Measurements from ENCODE around the gene SAMD11.

The SAMD11 gene

DNA sequence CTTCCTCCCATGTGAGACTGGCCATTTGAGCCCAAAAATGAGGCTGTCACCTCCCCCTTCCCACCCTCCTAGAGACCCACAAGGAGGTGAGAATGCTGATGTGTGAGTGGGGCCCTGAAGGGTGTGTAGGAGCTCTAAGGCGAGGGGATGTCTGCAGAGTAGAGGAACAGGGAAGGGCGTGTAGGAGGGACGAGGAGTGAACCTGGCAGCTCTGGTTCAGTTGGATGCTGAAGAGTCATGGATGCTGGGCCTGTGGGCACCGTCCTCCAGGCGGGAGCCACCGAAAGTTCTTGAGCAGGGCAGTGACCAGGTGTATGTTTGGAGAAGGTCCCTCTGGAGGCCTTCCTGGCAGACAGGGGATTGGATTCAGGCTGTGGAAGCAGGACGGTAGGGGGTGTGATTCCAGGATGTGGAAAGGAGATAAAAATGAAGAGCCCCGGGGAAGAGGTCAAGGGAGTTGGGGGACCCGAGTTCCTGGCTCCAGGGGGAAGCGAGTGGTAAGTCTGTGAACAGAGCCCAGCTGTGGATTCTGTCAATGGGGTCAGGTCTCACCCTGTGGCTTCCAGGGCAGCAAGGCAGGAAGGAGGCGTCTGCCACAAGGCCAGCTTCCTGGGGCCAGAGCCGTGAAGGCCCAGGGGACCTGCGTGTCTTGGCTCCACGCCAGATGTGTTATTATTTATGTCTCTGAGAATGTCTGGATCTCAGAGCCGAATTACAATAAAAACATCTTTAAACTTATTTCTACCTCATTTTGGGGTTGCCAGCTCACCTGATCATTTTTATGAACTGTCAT lies 7.9 kb downstream of the SAMD11 start:
- TF ChIP-seq, protein P1, sequence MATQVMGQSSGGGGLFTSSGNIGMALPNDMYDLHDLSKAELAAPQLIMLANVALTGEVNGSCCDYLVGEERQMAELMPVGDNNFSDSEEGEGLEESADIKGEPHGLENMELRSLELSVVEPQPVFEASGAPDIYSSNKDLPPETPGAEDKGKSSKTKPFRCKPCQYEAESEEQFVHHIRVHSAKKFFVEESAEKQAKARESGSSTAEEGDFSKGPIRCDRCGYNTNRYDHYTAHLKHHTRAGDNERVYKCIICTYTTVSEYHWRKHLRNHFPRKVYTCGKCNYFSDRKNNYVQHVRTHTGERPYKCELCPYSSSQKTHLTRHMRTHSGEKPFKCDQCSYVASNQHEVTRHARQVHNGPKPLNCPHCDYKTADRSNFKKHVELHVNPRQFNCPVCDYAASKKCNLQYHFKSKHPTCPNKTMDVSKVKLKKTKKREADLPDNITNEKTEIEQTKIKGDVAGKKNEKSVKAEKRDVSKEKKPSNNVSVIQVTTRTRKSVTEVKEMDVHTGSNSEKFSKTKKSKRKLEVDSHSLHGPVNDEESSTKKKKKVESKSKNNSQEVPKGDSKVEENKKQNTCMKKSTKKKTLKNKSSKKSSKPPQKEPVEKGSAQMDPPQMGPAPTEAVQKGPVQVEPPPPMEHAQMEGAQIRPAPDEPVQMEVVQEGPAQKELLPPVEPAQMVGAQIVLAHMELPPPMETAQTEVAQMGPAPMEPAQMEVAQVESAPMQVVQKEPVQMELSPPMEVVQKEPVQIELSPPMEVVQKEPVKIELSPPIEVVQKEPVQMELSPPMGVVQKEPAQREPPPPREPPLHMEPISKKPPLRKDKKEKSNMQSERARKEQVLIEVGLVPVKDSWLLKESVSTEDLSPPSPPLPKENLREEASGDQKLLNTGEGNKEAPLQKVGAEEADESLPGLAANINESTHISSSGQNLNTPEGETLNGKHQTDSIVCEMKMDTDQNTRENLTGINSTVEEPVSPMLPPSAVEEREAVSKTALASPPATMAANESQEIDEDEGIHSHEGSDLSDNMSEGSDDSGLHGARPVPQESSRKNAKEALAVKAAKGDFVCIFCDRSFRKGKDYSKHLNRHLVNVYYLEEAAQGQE (IDR thresholded peaks at IDR 0.05; ENCODE audit: insufficient replicate concordance, low read depth): no peak
- TF ChIP-seq SPI1 (IDR thresholded peaks at IDR 0.05; ENCODE audit: borderline replicate concordance, low read depth) (no peak), GABPA (IDR thresholded peaks at IDR 0.05; ENCODE audit: low read depth) (no peak), POLR2AphosphoS5 (IDR thresholded peaks at IDR 0.05; ENCODE audit: low read depth) (no peak)
- TF ChIP-seq, protein P2, sequence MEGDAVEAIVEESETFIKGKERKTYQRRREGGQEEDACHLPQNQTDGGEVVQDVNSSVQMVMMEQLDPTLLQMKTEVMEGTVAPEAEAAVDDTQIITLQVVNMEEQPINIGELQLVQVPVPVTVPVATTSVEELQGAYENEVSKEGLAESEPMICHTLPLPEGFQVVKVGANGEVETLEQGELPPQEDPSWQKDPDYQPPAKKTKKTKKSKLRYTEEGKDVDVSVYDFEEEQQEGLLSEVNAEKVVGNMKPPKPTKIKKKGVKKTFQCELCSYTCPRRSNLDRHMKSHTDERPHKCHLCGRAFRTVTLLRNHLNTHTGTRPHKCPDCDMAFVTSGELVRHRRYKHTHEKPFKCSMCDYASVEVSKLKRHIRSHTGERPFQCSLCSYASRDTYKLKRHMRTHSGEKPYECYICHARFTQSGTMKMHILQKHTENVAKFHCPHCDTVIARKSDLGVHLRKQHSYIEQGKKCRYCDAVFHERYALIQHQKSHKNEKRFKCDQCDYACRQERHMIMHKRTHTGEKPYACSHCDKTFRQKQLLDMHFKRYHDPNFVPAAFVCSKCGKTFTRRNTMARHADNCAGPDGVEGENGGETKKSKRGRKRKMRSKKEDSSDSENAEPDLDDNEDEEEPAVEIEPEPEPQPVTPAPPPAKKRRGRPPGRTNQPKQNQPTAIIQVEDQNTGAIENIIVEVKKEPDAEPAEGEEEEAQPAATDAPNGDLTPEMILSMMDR (IDR thresholded peaks at IDR 0.05; ENCODE audit: insufficient read depth, low read length): no peak
- H3K27ac ChIP-seq (replicated peaks): no peak overlapping the region
- DNase-seq (ENCODE audit: low read depth in 1 of 2, low spot score in 1 of 2): no peak
- no peaks in the 10 kb centered on the region for H3K27me3 ChIP-seq (ENCODE audit: insufficient read depth, poor library complexity, severe bottlenecking)
- no peak overlapping the region for H3K4me3 ChIP-seq (replicated peaks; ENCODE audit: insufficient read depth, low read length)

DNA sequence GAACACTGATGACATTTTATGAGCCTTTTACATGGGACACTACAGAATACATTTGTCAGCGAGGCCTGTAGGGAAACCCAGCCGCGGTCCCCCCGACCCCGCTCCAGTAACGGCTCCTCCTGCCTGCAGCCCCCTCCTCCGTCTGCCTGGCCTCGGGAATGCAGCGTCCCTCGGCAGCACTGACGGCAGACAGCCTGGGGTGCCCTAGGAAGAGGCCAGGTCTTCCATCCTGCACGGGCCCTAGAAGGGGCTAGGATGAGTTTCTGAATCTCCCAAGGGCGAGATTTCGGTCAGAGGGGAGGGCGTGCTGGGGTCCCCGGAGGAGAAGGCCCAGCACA lies 8.4 kb downstream of the SAMD11 start:
- no peak for DNase-seq (ENCODE audit: low read depth in 1 of 2, low spot score in 1 of 2)
- TF ChIP-seq SPI1 (IDR thresholded peaks at IDR 0.05; ENCODE audit: borderline replicate concordance, low read depth): no peak
- TF ChIP-seq, protein P1 (IDR thresholded peaks at IDR 0.05; ENCODE audit: insufficient replicate concordance, low read depth): no peak
- TF ChIP-seq POLR2AphosphoS5 (IDR thresholded peaks at IDR 0.05; ENCODE audit: low read depth): no peak
- TF ChIP-seq GABPA (IDR thresholded peaks at IDR 0.05; ENCODE audit: low read depth): no peak
- TF ChIP-seq, protein P2 (IDR thresholded peaks at IDR 0.05; ENCODE audit: insufficient read depth, low read length): no peak
- no peak overlapping the region for H3K4me3 ChIP-seq (replicated peaks; ENCODE audit: insufficient read depth, low read length)
- H3K27ac ChIP-seq (replicated peaks): no peak overlapping the region
- H3K27me3 ChIP-seq (ENCODE audit: insufficient read depth, poor library complexity, severe bottlenecking): no peaks in the 10 kb centered on the region

DNA sequence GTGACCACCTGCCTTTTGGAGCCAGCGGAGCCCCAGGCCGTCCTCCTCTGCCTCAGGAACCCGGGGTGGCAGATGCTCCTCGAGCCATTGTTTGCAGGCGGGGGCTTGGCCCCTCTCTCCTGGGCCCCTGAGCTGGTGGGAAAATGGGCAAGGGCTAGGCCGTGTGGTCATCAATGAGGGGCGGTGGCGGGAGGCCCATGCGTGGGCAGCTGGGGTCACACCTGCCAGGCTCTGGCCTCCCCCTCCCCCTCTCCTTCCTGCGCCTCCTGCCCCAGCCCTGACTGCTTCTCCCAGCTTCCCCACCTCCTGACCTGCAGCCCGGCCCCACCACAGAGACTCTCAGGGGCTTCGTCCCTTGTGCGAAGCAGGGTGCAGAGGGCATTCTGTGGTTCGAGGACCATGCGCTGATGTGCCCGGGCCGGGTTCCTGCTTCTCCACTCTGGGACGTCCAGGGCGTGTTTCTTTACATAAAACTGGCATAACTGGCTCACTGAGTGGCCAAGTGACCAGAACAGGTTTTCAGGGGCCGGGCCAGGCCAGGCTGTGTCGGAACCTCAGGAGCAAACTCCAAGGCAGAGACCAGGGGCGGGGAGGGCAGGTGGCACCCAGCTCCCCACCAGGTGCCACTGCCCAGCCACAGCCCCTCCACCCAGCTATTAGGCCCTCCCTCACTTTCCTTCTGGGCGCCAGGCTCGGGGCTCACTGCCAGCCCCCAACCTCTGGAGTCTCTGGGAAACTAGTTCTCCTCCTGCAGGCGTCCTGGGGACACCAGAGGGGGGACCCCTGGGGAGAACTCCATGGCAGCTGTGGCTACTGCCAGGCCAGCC lies 9.3 kb downstream of the SAMD11 start:
- H3K27me3 ChIP-seq (ENCODE audit: insufficient read depth, poor library complexity, severe bottlenecking): no peaks in the 10 kb centered on the region

More for the DNA sequence above, 9.3 kb downstream of the SAMD11 start:
- no peak overlapping the region for H3K27ac ChIP-seq (replicated peaks)
- no peak for TF ChIP-seq SPI1 (IDR thresholded peaks at IDR 0.05; ENCODE audit: borderline replicate concordance, low read depth)
- no peak for TF ChIP-seq GABPA (IDR thresholded peaks at IDR 0.05; ENCODE audit: low read depth)
- TF ChIP-seq, protein P2 (IDR thresholded peaks at IDR 0.05; ENCODE audit: insufficient read depth, low read length): no peak
- TF ChIP-seq POLR2AphosphoS5 (IDR thresholded peaks at IDR 0.05; ENCODE audit: low read depth): no peak
- TF ChIP-seq, protein P1 (IDR thresholded peaks at IDR 0.05; ENCODE audit: insufficient replicate concordance, low read depth): no peak
- no peak overlapping the region for H3K4me3 ChIP-seq (replicated peaks; ENCODE audit: insufficient read depth, low read length)
- DNase-seq (ENCODE audit: low read depth in 1 of 2, low spot score in 1 of 2): no peak
